Kasumi-1 (cell line): Measurements from ENCODE around the gene ATG12.
"Not testable (repeated sequence)": the region's sequence is repeated elsewhere in the genome, so short reads cannot be mapped to it uniquely, and the experiment has no call there.

Source experiments
- DNase-seq, 2 experiments: peaks; one replicate each; lab custom pipeline; 2025; lab: John Stamatoyannopoulos, UW

ATG12 gene

GRCh38 chr5:115842089-115842935 lies 947 bp upstream of the ATG12 start:
- DNase-seq, result peak; percentile 33 to 52

GRCh38 chr5:115840873-115841272 lies 492 bp downstream of the ATG12 start:
- no peak for DNase-seq

- peak; percentile 83 to 84 for DNase-seq
Observed at GRCh38 chr5:115838885-115839518, 2.4 kb downstream of the ATG12 start.

GRCh38 chr5:115835481-115835880 lies 5.9 kb downstream of the ATG12 start:
- no peak for DNase-seq

GRCh38 chr5:115831163-115831768 lies 10.1 kb downstream of the ATG12 start:
- DNase-seq, result peak; percentile 37 to 65

- DNase-seq, result no peak
Observed at GRCh38 chr5:115829913-115830312, 11.5 kb downstream of the ATG12 start.

- DNase-seq, result no peak
Observed at GRCh38 chr5:115825948-115826347, 15.4 kb downstream of the ATG12 start.

GRCh38 chr5:115824983-115825382 lies 16.4 kb downstream of the ATG12 start:
- not testable (repeated sequence) for DNase-seq

GRCh38 chr5:115820846-115821245 lies 20.5 kb downstream of the ATG12 start:
- no peak for DNase-seq

GRCh38 chr5:115818821-115819220 lies 22.5 kb downstream of the ATG12 start:
- no peak for DNase-seq

- no peak for DNase-seq
Observed at GRCh38 chr5:115817386-115817785, 24.0 kb downstream of the ATG12 start.

GRCh38 chr5:115816226-115817081 lies 24.9 kb downstream of the ATG12 start, which contains the start of gene CDO1:
TSS of gene CDO1 (minus strand) at chr5:115816659. CDS start at chr5:115816397, 262 bp downstream.
- DNase-seq, result peak; percentile 27 to 60

- DNase-seq, result no peak
Observed at GRCh38 chr5:115815693-115816225, 25.6 kb downstream of the ATG12 start.

GRCh38 chr5:115815006-115815692 lies 26.2 kb downstream of the ATG12 start:
- peak; percentile 21 to 30 for DNase-seq

- no peak for DNase-seq
Observed at GRCh38 chr5:115813719-115814118, 27.6 kb downstream of the ATG12 start.

- DNase-seq, result no peak
Observed at GRCh38 chr5:115812372-115812771, 29.0 kb downstream of the ATG12 start.

GRCh38 chr5:115811406-115811805 lies 30.0 kb downstream of the ATG12 start:
- DNase-seq, result no peak

GRCh38 chr5:115810761-115811160 lies 30.6 kb downstream of the ATG12 start:
- no peak for DNase-seq

- DNase-seq, result no peak
Observed at GRCh38 chr5:115809946-115810345, 31.4 kb downstream of the ATG12 start.

- DNase-seq, result not testable (repeated sequence)
Observed at GRCh38 chr5:115808066-115808465, 33.3 kb downstream of the ATG12 start.

GRCh38 chr5:115807654-115808052 lies 33.7 kb downstream of the ATG12 start:
- no peak for DNase-seq
